Vagina (tissue), 2 donors: ENCODE results near the gene C9orf50.

Experiments
- POLR2A ChIP-seq, 2 donors: fragments of 450-650 bp; IDR thresholded peaks; one replicate each; pipeline ENCODE4 v1.6.1; 2017; ENCODE audit warnings: antibody characterized with exemption in 2 of 2, mild to moderate bottlenecking in 2 of 2, moderate library complexity in 2 of 2
- POLR2AphosphoS5 ChIP-seq, 2 donors: sonication (generic); formaldehyde crosslinking; IDR thresholded peaks; one replicate each; pipeline ENCODE4 v1.9.0; 2017; ENCODE audit warnings: antibody characterized with exemption in 2 of 2, mild to moderate bottlenecking in 2 of 2, low read depth in 1 of 2; ENCODE audit not compliant: insufficient read depth in 1 of 2
- TF ChIP-seq, protein P1 (sequence below), 3 experiments: fragments of 450-650 bp in 2 of 3; fragments of 200-600 bp in 1 of 3; sonication (generic) in 1 of 3; IDR thresholded peaks; one replicate each; pipeline ENCODE4 v1.5.1; 2017 to 2019; ENCODE audit warnings: antibody characterized with exemption in 3 of 3, mild to moderate bottlenecking in 2 of 3, moderate library complexity in 2 of 3

DNA sequence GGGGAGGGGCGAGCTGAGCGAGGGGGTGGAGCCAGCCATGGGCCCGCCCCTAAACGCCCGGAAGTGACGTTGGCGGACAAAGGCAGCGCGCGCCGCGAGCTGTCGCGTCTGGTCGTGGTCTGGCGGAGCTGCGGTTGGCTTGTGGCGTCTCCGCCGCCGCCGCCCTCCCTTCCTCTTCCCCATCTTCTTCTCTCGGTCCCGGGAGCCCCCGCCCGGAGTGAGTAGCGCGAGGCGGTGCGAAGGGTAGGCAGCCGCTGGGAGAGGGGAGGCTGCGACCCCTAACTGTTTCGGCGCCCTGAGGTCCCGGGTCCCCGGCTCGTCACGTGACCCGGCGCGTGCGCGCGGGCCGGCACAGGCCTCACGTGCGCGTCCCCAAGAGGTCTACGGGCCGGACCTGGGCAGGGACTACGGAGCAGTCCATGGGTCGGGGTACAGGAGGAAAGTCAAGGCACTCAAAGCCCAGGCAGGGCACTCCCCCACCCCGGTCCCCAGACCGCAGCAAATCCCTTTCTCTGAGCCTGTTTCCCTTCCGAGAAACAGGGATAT is 5.3 kb upstream of the C9orf50 start, which contains the start of gene NTMT1:
- peak; percentile 85 to 100 for TF ChIP-seq POLR2AphosphoS5 (IDR thresholded peaks at IDR 0.05; ENCODE audit: insufficient read depth in 1 of 2, low read depth in 1 of 2)
- TF ChIP-seq, protein P1, sequence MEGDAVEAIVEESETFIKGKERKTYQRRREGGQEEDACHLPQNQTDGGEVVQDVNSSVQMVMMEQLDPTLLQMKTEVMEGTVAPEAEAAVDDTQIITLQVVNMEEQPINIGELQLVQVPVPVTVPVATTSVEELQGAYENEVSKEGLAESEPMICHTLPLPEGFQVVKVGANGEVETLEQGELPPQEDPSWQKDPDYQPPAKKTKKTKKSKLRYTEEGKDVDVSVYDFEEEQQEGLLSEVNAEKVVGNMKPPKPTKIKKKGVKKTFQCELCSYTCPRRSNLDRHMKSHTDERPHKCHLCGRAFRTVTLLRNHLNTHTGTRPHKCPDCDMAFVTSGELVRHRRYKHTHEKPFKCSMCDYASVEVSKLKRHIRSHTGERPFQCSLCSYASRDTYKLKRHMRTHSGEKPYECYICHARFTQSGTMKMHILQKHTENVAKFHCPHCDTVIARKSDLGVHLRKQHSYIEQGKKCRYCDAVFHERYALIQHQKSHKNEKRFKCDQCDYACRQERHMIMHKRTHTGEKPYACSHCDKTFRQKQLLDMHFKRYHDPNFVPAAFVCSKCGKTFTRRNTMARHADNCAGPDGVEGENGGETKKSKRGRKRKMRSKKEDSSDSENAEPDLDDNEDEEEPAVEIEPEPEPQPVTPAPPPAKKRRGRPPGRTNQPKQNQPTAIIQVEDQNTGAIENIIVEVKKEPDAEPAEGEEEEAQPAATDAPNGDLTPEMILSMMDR (IDR thresholded peaks at IDR 0.05): no peak
- peak in 1 of 2 donors; percentile 96 for TF ChIP-seq POLR2A (IDR thresholded peaks at IDR 0.05)
